ENCODE results near the gene NOP56.
A peak's percentile ranks its signal among the peaks of the same experiment; 100 is the strongest.

Gene NOP56

GRCh38 chr20:2691663-2692035, 39.2 kb downstream of the NOP56 start:
- no peak overlapping the region for H3K4me3 ChIP-seq (ENCODE audit: low read depth, low read length)
- TF ChIP-seq CTCF (conservative IDR thresholded peaks at IDR 0.05; ENCODE audit: low read depth, low read length), result no peak
- DNase-seq (ENCODE audit: low read depth), result no peak

DNA sequence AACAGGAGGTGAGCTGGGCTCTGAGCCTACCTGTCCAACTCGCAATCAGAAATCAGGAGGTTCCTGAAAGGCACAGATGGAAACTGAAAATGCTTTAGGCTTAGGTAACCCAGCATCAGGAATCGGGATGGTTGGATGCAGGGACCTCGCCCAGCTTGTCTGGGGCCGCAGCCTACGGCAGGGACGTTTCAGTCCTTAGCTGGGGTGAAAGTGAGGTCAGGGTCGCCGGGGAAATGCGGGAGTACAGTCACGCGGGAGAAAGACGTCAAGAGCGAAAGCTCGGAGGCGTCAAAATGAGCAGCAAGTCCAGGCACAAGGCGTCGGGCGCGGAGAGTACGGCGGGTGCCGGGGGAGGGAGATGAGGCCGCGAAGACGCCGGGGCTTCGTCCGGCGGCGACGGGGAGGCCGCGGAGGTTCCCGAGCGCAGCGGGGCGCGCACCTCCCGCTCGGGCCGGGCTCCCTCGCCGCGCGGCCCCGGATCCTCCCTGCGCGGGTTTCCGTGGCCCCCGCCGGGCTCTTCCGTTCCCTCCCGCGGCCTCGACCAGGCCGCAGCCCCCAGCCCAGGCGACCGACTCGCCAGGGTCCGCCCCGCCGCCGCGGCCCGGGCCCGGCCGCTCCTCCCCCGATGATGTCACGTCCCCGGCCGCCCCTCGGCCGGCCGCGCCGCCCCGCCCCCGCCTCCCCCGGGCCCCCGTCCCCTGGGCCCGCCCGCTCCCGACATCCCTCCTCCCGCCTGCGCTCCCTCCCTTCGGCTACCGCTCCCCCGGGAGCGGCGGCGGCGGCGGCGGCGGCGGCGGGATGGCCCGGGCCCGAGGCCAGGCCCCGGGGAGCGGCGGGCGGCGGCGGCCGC, 39.8 kb downstream of the NOP56 start, which contains the start of gene EBF4:
TSS of gene EBF4 (plus strand) at position 745 of the 850 bp plus-strand sequence. CDS start 866 bp downstream, outside the sequence.
- TF ChIP-seq CTCF (conservative IDR thresholded peaks at IDR 0.05; ENCODE audit: low read depth, low read length), result no peak
- peak; percentile 10 for DNase-seq (ENCODE audit: low read depth)
- peak within 1 kb of the TSS; percentile 34 for H3K4me3 ChIP-seq (ENCODE audit: low read depth, low read length)

- no peak overlapping the region for H3K4me3 ChIP-seq (ENCODE audit: low read depth, low read length)
- TF ChIP-seq CTCF (conservative IDR thresholded peaks at IDR 0.05; ENCODE audit: low read depth, low read length), result no peak
- no peak for DNase-seq (ENCODE audit: low read depth)
These were observed 40.5 kb downstream of the NOP56 start for GRCh38 chr20:2692886-2693285.

GRCh38 chr20:2693286-2694007, 41.0 kb downstream of the NOP56 start:
- no peak overlapping the region for H3K4me3 ChIP-seq (ENCODE audit: low read depth, low read length)
- no peak for TF ChIP-seq CTCF (conservative IDR thresholded peaks at IDR 0.05; ENCODE audit: low read depth, low read length)
- DNase-seq (ENCODE audit: low read depth), result no peak

DNA sequence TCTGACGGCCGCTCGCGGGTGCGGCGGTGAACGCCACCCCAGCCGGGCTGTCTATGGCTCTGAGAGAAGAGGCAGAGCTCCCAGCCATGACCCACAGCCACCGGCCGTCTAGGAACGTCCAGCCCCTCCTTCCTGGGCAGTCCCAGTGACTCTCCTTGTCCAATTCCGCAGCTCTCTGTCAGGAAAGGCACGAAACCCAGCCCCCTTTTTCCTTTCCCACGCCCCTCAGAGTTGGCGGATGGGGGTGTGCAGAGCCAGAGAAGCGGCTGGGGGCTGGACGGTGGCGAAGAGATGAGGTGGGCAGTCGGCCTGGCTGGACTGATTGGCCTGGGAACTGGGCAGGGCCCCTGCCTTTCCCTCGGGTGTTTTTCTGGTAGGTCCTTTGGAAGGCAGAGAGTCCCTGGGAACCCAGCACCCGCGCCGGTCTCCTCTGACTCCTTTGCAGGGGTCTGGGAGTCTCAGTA, 41.6 kb downstream of the NOP56 start:
- no peak overlapping the region for H3K4me3 ChIP-seq (ENCODE audit: low read depth, low read length)
- TF ChIP-seq CTCF (conservative IDR thresholded peaks at IDR 0.05; ENCODE audit: low read depth, low read length), result no peak
- no peak for DNase-seq (ENCODE audit: low read depth)

- no peak for TF ChIP-seq CTCF (conservative IDR thresholded peaks at IDR 0.05; ENCODE audit: low read depth, low read length)
- no peak for DNase-seq (ENCODE audit: low read depth)
- no peak overlapping the region for H3K4me3 ChIP-seq (ENCODE audit: low read depth, low read length)
These were observed 42.1 kb downstream of the NOP56 start for GRCh38 chr20:2694519-2694918.

All from choroid plexus epithelial cell (primary cell).